K562 (cell line): ENCODE results near the gene FAIM. TPM values are rescaled to one million over a fixed set of nuclear protein-coding genes. Genes with fewer than 3 reads are reported as not detected.
A peak's percentile ranks its signal among the peaks of the same experiment; 100 is the strongest.

Source experiments
- ATAC-seq: fragments of 200-7000 bp; cut with Tn5 transposase; 3 replicates; pipeline ENCODE4 v1.9.1; 2020; ENCODE audit warnings: moderate library complexity
- BruUV-seq: library from RNA; stranded (reverse); fragments of 400-500 nt; replicated peaks from 2 replicates; lab custom pipeline; 2021; lab: Mats Ljungman, UMichigan
- CTCF ChIA-PET: fragments of 300-600 bp; formaldehyde crosslinking; extraction: SDS; loops from one replicate; lab custom pipeline; 2021; ENCODE audit warnings: low intra/inter-chr PET ratio; lab: Yijun Ruan, JAX
- POLR2A ChIA-PET: fragments of 300-600, 350-650 bp; sonication (Branson Sonifier 250); formaldehyde crosslinking; extraction: SDS; loops from one replicate; lab custom pipeline; 2021; ENCODE audit warnings: antibody characterized with exemption, inconsistent platforms; lab: Yijun Ruan, JAX
- DNase-seq, 4 experiments: peaks; one replicate each; pipeline versions ENCODE4 v3.0.0 to v3.0.0-alpha.2; 2011 to 2018; ENCODE audit warnings: low spot score in 3 of 4, mixed read lengths in 3 of 4; ENCODE audit errors: extremely low read depth in 1 of 4
- FAIRE-seq: peaks from 2 replicates; lab custom pipeline; 2011; peaks lifted over from hg19 to GRCh38; lab: Jason Lieb, UNC
- H2AFZ ChIP-seq: 2 replicates; pipeline ENCODE4 v1.6.0; 2011; ENCODE audit warnings: low read depth, low read length, control low read depth, inconsistent platforms
- H3K27ac ChIP-seq: fragments of 200-600 bp; 3 replicates; pipeline ENCODE4 v1.8.0; 2011; ENCODE audit warnings: low read depth, mild to moderate bottlenecking, control low read depth, inconsistent platforms, low read length, moderate library complexity, mixed read lengths; ENCODE audit errors: extremely low read depth
- H3K27me3 ChIP-seq, 2 experiments: fragments of 300-600 bp in 1 of 2; 2 replicates in 1 of 2; 3 replicates in 1 of 2; pipeline versions ENCODE4 v1.6.0 to v1.8.0; 2011; ENCODE audit warnings: inconsistent platforms in 2 of 2, low read length in 2 of 2, mild to moderate bottlenecking in 1 of 2, mixed read lengths in 1 of 2, moderate library complexity in 1 of 2; ENCODE audit not compliant: control insufficient read depth in 2 of 2, insufficient read depth in 2 of 2
- H3K36me3 ChIP-seq: fragments of 300-600 bp; 3 replicates; pipeline ENCODE4 v1.8.0; 2011; ENCODE audit warnings: mild to moderate bottlenecking, low read length, inconsistent platforms; ENCODE audit not compliant: control insufficient read depth, insufficient read depth
- H3K4me1 ChIP-seq, 2 experiments: fragments of 200-600 bp in 1 of 2; replicated peaks in 1 of 2; 2 replicates in 1 of 2; 3 replicates in 1 of 2; pipeline versions ENCODE4 v1.5.1 to v1.8.0; 2011; ENCODE audit warnings: inconsistent platforms in 2 of 2, low read length in 2 of 2, mild to moderate bottlenecking in 1 of 2, mixed read lengths in 1 of 2, moderate library complexity in 1 of 2; ENCODE audit not compliant: control insufficient read depth in 2 of 2, insufficient read depth in 2 of 2
- H3K4me2 ChIP-seq: 2 replicates; pipeline ENCODE4 v1.6.1; 2011; ENCODE audit warnings: low read length, control low read depth, inconsistent platforms, mixed read lengths; ENCODE audit not compliant: insufficient read depth
- H3K4me3 ChIP-seq: fragments of 200-600 bp; sonication (generic), shearing (Covaris generic); 2 replicates; pipeline ENCODE4 v1.5.1; 2016; ENCODE audit warnings: control low read depth, inconsistent platforms
- H3K79me2 ChIP-seq: fragments of 200-600 bp; 3 replicates; pipeline ENCODE4 v1.8.0; 2011; ENCODE audit warnings: low read length, inconsistent platforms; ENCODE audit not compliant: control insufficient read depth, insufficient read depth
- H3K9ac ChIP-seq, 2 experiments: 2 replicates each; pipeline versions ENCODE4 v1.6.0 to v1.6.1; 2011; ENCODE audit warnings: low read depth in 2 of 2, low read length in 2 of 2, control low read depth in 1 of 2, inconsistent platforms in 1 of 2, mild to moderate bottlenecking in 1 of 2, mixed read lengths in 1 of 2; ENCODE audit not compliant: insufficient read depth in 1 of 2
- H3K9me1 ChIP-seq: one replicate; pipeline ENCODE4 v1.6.0; 2011; ENCODE audit warnings: inconsistent platforms, mild to moderate bottlenecking, low read length, moderate library complexity; ENCODE audit not compliant: control insufficient read depth, insufficient read depth
- H3K9me3 ChIP-seq: replicated peaks from 2 replicates; pipeline ENCODE4 v1.5.1; 2011; ENCODE audit warnings: low read depth, low read length, inconsistent platforms; ENCODE audit not compliant: control insufficient read depth, insufficient read depth
- H4K20me1 ChIP-seq: replicated peaks from 2 replicates; pipeline ENCODE4 v1.6.1; 2011; ENCODE audit warnings: low read length, inconsistent platforms, mixed read lengths; ENCODE audit not compliant: control insufficient read depth, insufficient read depth
- ATF7 ChIP-seq: fragments of 450-650 bp; IDR thresholded peaks from 2 replicates; pipeline ENCODE4 v1.7.1; 2014; ENCODE audit warnings: mild to moderate bottlenecking, moderate library complexity
- MYNN ChIP-seq, 2 experiments: sonication (generic); formaldehyde crosslinking in 1 of 2; IDR thresholded peaks; 2 replicates each; pipeline versions ENCODE4 v1.5.0 to v1.6.1; 2016 to 2020; ENCODE audit warnings: antibody characterized with exemption in 1 of 2, missing genetic modification reagents in 1 of 2
- NFIC ChIP-seq: fragments of 450-650 bp; IDR thresholded peaks from 2 replicates; pipeline ENCODE4 v1.6.1; 2017; ENCODE audit warnings: mild to moderate bottlenecking, inconsistent platforms
- NFIX ChIP-seq: fragments of 250-450 bp; sonication (Bioruptor Pico); IDR thresholded peaks from 2 replicates; pipeline ENCODE4 v1.4.0; 2020; ENCODE audit warnings: low read depth, mild to moderate bottlenecking, moderate library complexity
- PYGO2 ChIP-seq: fragments of 450-650 bp; IDR thresholded peaks from 2 replicates; pipeline ENCODE4 v1.6.1; 2016; ENCODE audit warnings: mild to moderate bottlenecking, missing genetic modification characterization, moderate library complexity, missing compliant biosample characterization
- SRSF1 ChIP-seq: fragments of 200-400 bp; formaldehyde crosslinking; IDR thresholded peaks from 2 replicates; pipeline ENCODE4 v1.6.1; 2017; ENCODE audit warnings: mild to moderate bottlenecking, low read depth, low read length, moderate library complexity
- STAT5A ChIP-seq: IDR thresholded peaks from 2 replicates; pipeline ENCODE4 v1.6.1; 2012; ENCODE audit warnings: low read length, inconsistent platforms, borderline replicate concordance
- TEAD1 ChIP-seq, 2 experiments: fragments of 450-650 bp in 1 of 2; sonication (generic) in 1 of 2; formaldehyde crosslinking; IDR thresholded peaks; 2 replicates each; pipeline versions ENCODE4 v1.4.0 to v1.8.0; 2020 to 2022; ENCODE audit warnings: mild to moderate bottlenecking in 2 of 2, missing genetic modification reagents in 1 of 2
- TOE1 ChIP-seq, 2 experiments: fragments of 450-650 bp in 1 of 2; sonication (generic) in 1 of 2; formaldehyde crosslinking in 1 of 2; IDR thresholded peaks; 2 replicates each; pipeline versions ENCODE4 v1.7.1 to v1.8.0; 2016 to 2022; ENCODE audit warnings: borderline replicate concordance in 2 of 2, mild to moderate bottlenecking in 2 of 2, antibody characterized with exemption in 1 of 2, inconsistent platforms in 1 of 2, low read depth in 1 of 2, missing genetic modification reagents in 1 of 2, moderate library complexity in 1 of 2
- ZNF830 ChIP-seq: fragments of 250-450 bp; sonication (Bioruptor Pico); IDR thresholded peaks from 2 replicates; pipeline ENCODE4 v1.5.0; 2021; ENCODE audit warnings: mild to moderate bottlenecking
- in situ Hi-C: fragments of 300-500 bp; cut with MboI; formaldehyde crosslinking; loops from 4 replicates; pipeline ENCODE4 v1.15.0; 2018; ENCODE audit warnings: inconsistent platforms, mixed read lengths
- intact Hi-C: fragments of 100-400 bp; cut with micrococcal nuclease; formaldehyde crosslinking; loops from 2 replicates; pipeline ENCODE4 v1.14.2; 2022
- polyA plus RNA-seq, 8 experiments: library from polyadenylated mRNA; depleted of rRNA in 4 of 8; stranded (reverse) in 5 of 8; unstranded in 3 of 8; fragments of >200 nt; fragmentation: Nextera tagmentation in 2 of 8; fragmentation: Illumina TruSeq in 1 of 8; extraction: Ambion mirVana in 2 of 8; extraction: Trizol in 1 of 8; gene quantifications; 2 replicates each; pipeline versions ENCODE4 v1.2.1 to v1.2.3, GENCODE V29; 2011 to 2014; ENCODE audit warnings: inconsistent platforms in 1 of 8, missing spikeins in 1 of 8
- total RNA-seq, 7 experiments: library from RNA; depleted of rRNA in 6 of 7; stranded (reverse); fragments of >200 nt in 6 of 7; fragmentation: Illumina TruSeq in 2 of 7; extraction: Trizol in 2 of 7; gene quantifications; 2 replicates each; pipeline versions ENCODE4 v1.2.1 to v1.2.3, GENCODE V29; 2011 to 2021; ENCODE audit warnings: low replicate concordance in 1 of 7
- TF ChIP-seq, protein P1 (sequence below): sonication (generic); formaldehyde crosslinking; IDR thresholded peaks from 2 replicates; pipeline ENCODE4 v1.8.1; 2022; ENCODE audit warnings: missing genetic modification reagents
- TF ChIP-seq, protein P2 (sequence below): fragments of 250-450 bp; sonication (Bioruptor Pico); IDR thresholded peaks from 2 replicates; pipeline ENCODE4 v1.4.0; 2020

The FAIM gene
- total and polyA plus RNA-seq, 9 of the 15 experiments (the other 6 are each of a cell fraction or from before 2014, with no cell fraction given): 2.5 to 7.9 (median 6.6) TPM

- H3K79me2 ChIP-seq: no peaks in the 10 kb centered on the region
- ATAC-seq (no peak; the same call in 2 of the 3 replicates), DNase-seq (peak in 1 of 4 experiments; percentile 28), FAIRE-seq (no peak)
- no peaks in the 10 kb centered on the region for H3K27me3 ChIP-seq
- H3K9me1 ChIP-seq: no peaks in the 10 kb centered on the region
- H3K9ac ChIP-seq: no peak overlapping the region
- in situ Hi-C loops: no loop called here
- H3K27ac ChIP-seq: no peak overlapping the region
- H3K4me3 ChIP-seq: no peak overlapping the region
- H3K9me3 ChIP-seq: peaks cover 19% of the 10 kb centered on the region
- CTCF ChIA-PET: no interaction called here
- H3K4me1 ChIP-seq: no peaks in the 10 kb centered on the region
- H3K36me3 ChIP-seq: peaks cover 87% of the 10 kb centered on the region
- H4K20me1 ChIP-seq: no peaks in the 10 kb centered on the region
- no peak overlapping the region for H2AFZ ChIP-seq
- intact Hi-C loops: no loop called here
- no peak overlapping the region for H3K4me2 ChIP-seq
- no TSS peak for BruUV-seq
- POLR2A ChIA-PET: no interaction called here
- TF ChIP-seq ZNF830: no peak
- TF ChIP-seq TEAD1 (CRISPR knock-in tag; IDR thresholded peaks at IDR 0.05): no peak
- TF ChIP-seq MYNN (IDR thresholded peaks at IDR 0.05): no peak
- no peak for TF ChIP-seq MYNN (CRISPR knock-in tag; IDR thresholded peaks at IDR 0.05)
- TF ChIP-seq SRSF1: no peak
- TF ChIP-seq, protein P1, sequence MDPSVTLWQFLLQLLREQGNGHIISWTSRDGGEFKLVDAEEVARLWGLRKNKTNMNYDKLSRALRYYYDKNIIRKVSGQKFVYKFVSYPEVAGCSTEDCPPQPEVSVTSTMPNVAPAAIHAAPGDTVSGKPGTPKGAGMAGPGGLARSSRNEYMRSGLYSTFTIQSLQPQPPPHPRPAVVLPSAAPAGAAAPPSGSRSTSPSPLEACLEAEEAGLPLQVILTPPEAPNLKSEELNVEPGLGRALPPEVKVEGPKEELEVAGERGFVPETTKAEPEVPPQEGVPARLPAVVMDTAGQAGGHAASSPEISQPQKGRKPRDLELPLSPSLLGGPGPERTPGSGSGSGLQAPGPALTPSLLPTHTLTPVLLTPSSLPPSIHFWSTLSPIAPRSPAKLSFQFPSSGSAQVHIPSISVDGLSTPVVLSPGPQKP (CRISPR knock-in tag): no peak
- TF ChIP-seq STAT5A: no peak
- peak; percentile 99 for TF ChIP-seq NFIC
- peak; percentile 96 for TF ChIP-seq NFIX
- no peak for TF ChIP-seq PYGO2
- TF ChIP-seq ATF7: no peak
- TF ChIP-seq, protein P2, sequence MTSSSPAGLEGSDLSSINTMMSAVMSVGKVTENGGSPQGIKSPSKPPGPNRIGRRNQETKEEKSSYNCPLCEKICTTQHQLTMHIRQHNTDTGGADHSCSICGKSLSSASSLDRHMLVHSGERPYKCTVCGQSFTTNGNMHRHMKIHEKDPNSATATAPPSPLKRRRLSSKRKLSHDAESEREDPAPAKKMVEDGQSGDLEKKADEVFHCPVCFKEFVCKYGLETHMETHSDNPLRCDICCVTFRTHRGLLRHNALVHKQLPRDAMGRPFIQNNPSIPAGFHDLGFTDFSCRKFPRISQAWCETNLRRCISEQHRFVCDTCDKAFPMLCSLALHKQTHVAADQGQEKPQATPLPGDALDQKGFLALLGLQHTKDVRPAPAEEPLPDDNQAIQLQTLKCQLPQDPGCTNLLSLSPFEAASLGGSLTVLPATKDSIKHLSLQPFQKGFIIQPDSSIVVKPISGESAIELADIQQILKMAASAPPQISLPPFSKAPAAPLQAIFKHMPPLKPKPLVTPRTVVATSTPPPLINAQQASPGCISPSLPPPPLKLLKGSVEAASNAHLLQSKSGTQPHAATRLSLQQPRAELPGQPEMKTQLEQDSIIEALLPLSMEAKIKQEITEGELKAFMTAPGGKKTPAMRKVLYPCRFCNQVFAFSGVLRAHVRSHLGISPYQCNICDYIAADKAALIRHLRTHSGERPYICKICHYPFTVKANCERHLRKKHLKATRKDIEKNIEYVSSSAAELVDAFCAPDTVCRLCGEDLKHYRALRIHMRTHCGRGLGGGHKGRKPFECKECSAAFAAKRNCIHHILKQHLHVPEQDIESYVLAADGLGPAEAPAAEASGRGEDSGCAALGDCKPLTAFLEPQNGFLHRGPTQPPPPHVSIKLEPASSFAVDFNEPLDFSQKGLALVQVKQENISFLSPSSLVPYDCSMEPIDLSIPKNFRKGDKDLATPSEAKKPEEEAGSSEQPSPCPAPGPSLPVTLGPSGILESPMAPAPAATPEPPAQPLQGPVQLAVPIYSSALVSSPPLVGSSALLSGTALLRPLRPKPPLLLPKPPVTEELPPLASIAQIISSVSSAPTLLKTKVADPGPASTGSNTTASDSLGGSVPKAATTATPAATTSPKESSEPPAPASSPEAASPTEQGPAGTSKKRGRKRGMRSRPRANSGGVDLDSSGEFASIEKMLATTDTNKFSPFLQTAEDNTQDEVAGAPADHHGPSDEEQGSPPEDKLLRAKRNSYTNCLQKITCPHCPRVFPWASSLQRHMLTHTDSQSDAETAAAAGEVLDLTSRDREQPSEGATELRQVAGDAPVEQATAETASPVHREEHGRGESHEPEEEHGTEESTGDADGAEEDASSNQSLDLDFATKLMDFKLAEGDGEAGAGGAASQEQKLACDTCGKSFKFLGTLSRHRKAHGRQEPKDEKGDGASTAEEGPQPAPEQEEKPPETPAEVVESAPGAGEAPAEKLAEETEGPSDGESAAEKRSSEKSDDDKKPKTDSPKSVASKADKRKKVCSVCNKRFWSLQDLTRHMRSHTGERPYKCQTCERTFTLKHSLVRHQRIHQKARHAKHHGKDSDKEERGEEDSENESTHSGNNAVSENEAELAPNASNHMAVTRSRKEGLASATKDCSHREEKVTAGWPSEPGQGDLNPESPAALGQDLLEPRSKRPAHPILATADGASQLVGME (CRISPR knock-in tag): no peak
- TF ChIP-seq TOE1 (IDR thresholded peaks at IDR 0.05; ENCODE audit: borderline replicate concordance): no peak
- TF ChIP-seq TOE1 (CRISPR knock-in tag; IDR thresholded peaks at IDR 0.05; ENCODE audit: borderline replicate concordance, low read depth): no peak
Measured at GRCh38 chr3:138653567-138653966, 45.0 kb downstream of the FAIM start.
